ENCODE measurements around the gene BCL2L15. TPM values are rescaled to one million over a fixed set of nuclear protein-coding genes. Genes with fewer than 3 reads are reported as not detected.

BCL2L15 gene
- total and polyA plus RNA-seq, 2 of the 8 experiments (the other 6 are each of a cell fraction or from before 2014, with no cell fraction given) = 0.32 to 0.36 TPM

GRCh38 chr1:113857776-113858175, 29.6 kb downstream of the BCL2L15 start:
- CTCF ChIA-PET (ENCODE audit: partially characterized antibody) = interaction anchor here (0.6 kb wide), 1 partner anchor 99 kb away, joined by 4 read pairs; no protein-coding TSS in a partner anchor
- H3K27ac ChIP-seq (ENCODE audit: low read depth, low read length) = no peak overlapping the region
- H4K5ac ChIP-seq (ENCODE audit: insufficient read length, low read depth, low read length) = no peak overlapping the region
- no peak overlapping the region for H3K56ac ChIP-seq (replicated peaks; ENCODE audit: insufficient read length, low read depth, low read length)
- no peaks in the 10 kb centered on the region for H3K9me3 ChIP-seq (ENCODE audit: insufficient read depth in 2 of 2, low read depth in 1 of 2, low read length in 1 of 2)
- no peak overlapping the region for H2BK5ac ChIP-seq (ENCODE audit: low read depth, low read length)
- no peaks in the 10 kb centered on the region for H3K4me1 ChIP-seq (replicated peaks in 1 of 4; ENCODE audit: control insufficient read depth in 3 of 4, insufficient read depth in 4 of 4, low read length in 3 of 4)
- H3K36me3 ChIP-seq (ENCODE audit: control insufficient read depth in 2 of 4, insufficient read depth in 4 of 4, low read length in 3 of 4) = no peaks in the 10 kb centered on the region
- H4K8ac ChIP-seq (ENCODE audit: extremely low read depth, insufficient read depth, low read length) = no peak overlapping the region
- H3K23ac ChIP-seq (ENCODE audit: insufficient read length) = no peak overlapping the region
- DNase-seq (ENCODE audit: low read depth in 1 of 2, low spot score in 2 of 2) (no peak), FAIRE-seq (no peak)
- no peak overlapping the region for H2AFZ ChIP-seq (ENCODE audit: low read length)
- no peak for TF ChIP-seq CBX8 (IDR thresholded peaks at IDR 0.05; ENCODE audit: borderline replicate concordance, low read depth, low read length)
- no peak for TF ChIP-seq RBBP5 (IDR thresholded peaks at IDR 0.05; ENCODE audit: borderline replicate concordance, low read depth, low read length)
- no peak for TF ChIP-seq SIN3A (conservative IDR thresholded peaks at IDR 0.05 in 1 of 2, IDR thresholded peaks at IDR 0.05 in 1 of 2; ENCODE audit: low read depth in 1 of 2, low read length in 2 of 2)
- no peak for TF ChIP-seq CTBP2 (IDR thresholded peaks at IDR 0.05; ENCODE audit: borderline replicate concordance, insufficient read depth, insufficient read length, low read length)
- TF ChIP-seq BCL11A (IDR thresholded peaks at IDR 0.05; ENCODE audit: low read depth in 2 of 2, low read length in 2 of 2) = no peak
- TF ChIP-seq SIX5 (IDR thresholded peaks at IDR 0.05; ENCODE audit: low read depth, low read length) = no peak
- no peak for TF ChIP-seq PHF8 (conservative IDR thresholded peaks at IDR 0.05; ENCODE audit: low read depth, low read length)
- no peak for TF ChIP-seq SUZ12 (IDR thresholded peaks at IDR 0.05; ENCODE audit: low read length)
- TF ChIP-seq SP1 (IDR thresholded peaks at IDR 0.05; ENCODE audit: low read depth, low read length) = no peak
- TF ChIP-seq RAD21 (IDR thresholded peaks at IDR 0.05 in 1 of 2, conservative IDR thresholded peaks at IDR 0.05 in 1 of 2; ENCODE audit: low read depth in 2 of 2, low read length in 2 of 2) = no peak
- no peak overlapping the region for H3K4me2 ChIP-seq (ENCODE audit: insufficient read depth in 1 of 2, low read depth in 2 of 2, low read length in 2 of 2)
- H3K79me1 ChIP-seq (ENCODE audit: low read depth, low read length) = no peaks in the 10 kb centered on the region
- H3K23me2 ChIP-seq (ENCODE audit: low read depth, low read length) = no peaks in the 10 kb centered on the region
- H2BK120ac ChIP-seq (replicated peaks; ENCODE audit: low read depth, low read length) = no peak overlapping the region
- no peak overlapping the region for H3K18ac ChIP-seq (ENCODE audit: extremely low read depth, low read length)
- no peak overlapping the region for H3K9ac ChIP-seq (replicated peaks in 1 of 4; ENCODE audit: extremely low read depth in 1 of 4, low read depth in 3 of 4, low read length in 3 of 4)
- no peak overlapping the region for H2BK20ac ChIP-seq (ENCODE audit: low read length)
- no peak overlapping the region for H3K4ac ChIP-seq (replicated peaks; ENCODE audit: insufficient read length, low read depth, low read length)
- H2AK5ac ChIP-seq (ENCODE audit: low read depth, low read length) = no peak overlapping the region
- no peaks in the 10 kb centered on the region for H3K27me3 ChIP-seq (replicated peaks in 1 of 4; ENCODE audit: control insufficient read depth in 3 of 4, extremely low read depth in 1 of 4, insufficient read depth in 3 of 4, low read length in 3 of 4)
- H4K91ac ChIP-seq (replicated peaks; ENCODE audit: insufficient read length, low read length) = no peak overlapping the region
- no peaks in the 10 kb centered on the region for H4K20me1 ChIP-seq (replicated peaks in 1 of 2; ENCODE audit: control insufficient read depth in 1 of 2, insufficient read depth in 2 of 2, low read length in 2 of 2)
- H3K4me3 ChIP-seq (ENCODE audit: extremely low read depth in 1 of 4, insufficient read depth in 2 of 4, low read depth in 3 of 4, low read length in 4 of 4) = no peak overlapping the region
- 89% methylated on average over 3 of the region's 3 CpGs; no CpG with 5 or more reads in 1 of the 2 experiments for WGBS, 2 experiments (ENCODE audit: extremely low coverage in 1 of 2, insufficient coverage in 1 of 2, insufficient read length in 1 of 2, insufficient replicate concordance in 2 of 2, low coverage in 1 of 2, low lambda C conversion rate in 2 of 2, missing lambda C conversion rate in 1 of 2)
- H2BK15ac ChIP-seq (ENCODE audit: low read length) = no peak overlapping the region
- H2BK12ac ChIP-seq (ENCODE audit: low read depth, low read length) = no peak overlapping the region
- no peaks in the 10 kb centered on the region for H3K79me2 ChIP-seq (ENCODE audit: control insufficient read depth in 1 of 2, insufficient read depth in 2 of 2, low read length in 2 of 2)
- POLR2A ChIA-PET (ENCODE audit: partially characterized antibody) = no interaction called here
- H3K14ac ChIP-seq (ENCODE audit: insufficient read length) = no peak overlapping the region
